GM18907 (cell line): ENCODE data around the gene COPS4.
"Not testable (repeated sequence)": the region's sequence is repeated elsewhere in the genome, so short reads cannot be mapped to it uniquely, and the experiment has no call there.

Source experiments
- ATAC-seq: cut with Tn5 transposase; IDR thresholded peaks from one replicate; pipeline ENCODE4 v1.9.1; 2021; ENCODE audit warnings: mild to moderate bottlenecking, moderate library complexity; ENCODE audit not compliant: unreplicated experiment

Gene COPS4

DNA sequence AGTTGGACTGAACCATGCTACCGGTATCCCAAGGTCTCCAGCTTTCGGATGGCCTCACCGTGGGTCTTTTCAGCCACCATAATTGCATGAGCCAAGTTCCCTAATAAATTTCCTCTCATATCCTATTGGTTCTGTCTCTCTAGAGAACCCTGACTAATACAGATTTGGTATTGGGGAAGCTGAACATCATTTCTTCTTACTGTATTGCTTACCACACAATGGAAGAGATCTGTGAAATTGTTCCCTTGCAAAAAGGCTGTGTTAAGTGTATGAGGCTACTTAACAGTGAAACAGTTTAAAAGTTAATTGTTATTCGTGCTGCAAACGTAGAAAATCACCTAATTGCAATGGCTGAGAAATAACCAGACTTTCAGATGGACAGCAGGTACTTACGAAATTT lies 45.6 kb downstream of the COPS4 start:
- no peak for ATAC-seq

DNA sequence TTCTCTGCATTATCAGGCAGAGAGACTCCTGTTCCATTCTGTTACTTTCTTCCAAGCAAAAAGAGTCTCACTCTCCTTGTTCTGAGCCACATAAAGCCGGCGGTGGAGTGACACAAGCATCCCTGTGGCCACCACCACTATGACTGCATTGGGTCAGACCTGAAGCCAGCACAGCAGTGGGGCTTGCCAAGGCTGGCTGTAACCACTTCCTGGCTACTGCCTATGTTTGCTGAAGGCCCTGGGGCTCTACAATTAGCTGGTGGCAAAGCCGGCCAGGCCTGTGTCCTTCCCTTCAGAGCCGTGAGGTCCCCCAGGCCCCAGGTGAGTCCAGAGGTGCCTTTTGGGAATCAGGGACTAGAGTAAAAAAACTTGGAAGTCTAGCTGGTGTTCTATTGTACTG lies 47.8 kb downstream of the COPS4 start:
- ATAC-seq, result peak; percentile 63

DNA sequence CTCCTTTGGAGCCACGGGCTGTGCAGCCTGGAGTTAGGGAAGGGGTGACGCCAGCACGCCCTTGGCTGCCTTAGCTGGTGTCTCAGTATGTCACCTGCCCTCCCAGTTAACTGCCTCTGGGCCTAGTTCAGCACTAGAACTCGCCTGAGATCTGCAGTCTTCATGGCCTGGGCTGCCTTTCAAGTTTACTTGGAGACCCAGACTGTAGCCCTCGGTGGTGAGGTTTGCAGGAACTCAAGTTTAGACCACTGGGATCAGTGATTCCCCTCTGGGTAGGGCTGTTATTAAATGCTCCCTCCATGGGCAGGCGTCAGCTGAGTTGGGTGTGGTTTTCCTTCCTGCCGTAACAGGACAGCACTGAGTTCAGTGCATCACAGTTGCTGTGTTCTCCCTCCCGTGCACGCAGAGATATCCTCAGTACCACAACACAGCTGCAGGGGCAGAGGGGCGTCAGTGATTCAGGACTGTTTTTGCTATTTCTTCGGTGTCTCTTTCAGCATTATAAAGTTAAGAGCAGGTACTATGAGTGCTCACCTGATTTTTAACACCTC lies 49.0 kb downstream of the COPS4 start:
- ATAC-seq, result peak; percentile 63

DNA sequence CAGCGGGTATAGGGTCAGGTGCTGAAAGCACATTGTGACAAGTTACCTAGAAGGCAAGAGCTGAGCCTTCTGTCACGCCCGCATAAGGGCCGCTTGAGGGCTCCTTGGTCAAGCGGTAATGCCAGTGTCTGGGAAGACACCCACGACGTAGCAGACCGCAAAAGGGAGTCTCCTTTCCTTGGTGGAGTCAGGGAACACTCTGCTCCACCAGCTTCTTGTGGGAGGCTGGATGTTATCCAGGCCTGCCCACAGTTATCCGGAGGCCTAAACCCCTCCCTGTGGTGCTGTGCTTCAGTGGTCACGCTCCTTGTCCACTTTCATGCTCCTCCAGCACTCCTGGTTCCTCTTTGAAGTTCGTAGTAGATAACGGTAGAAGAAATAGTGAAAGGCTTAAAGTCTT lies 50.0 kb downstream of the COPS4 start:
- ATAC-seq, result not testable (repeated sequence)

DNA sequence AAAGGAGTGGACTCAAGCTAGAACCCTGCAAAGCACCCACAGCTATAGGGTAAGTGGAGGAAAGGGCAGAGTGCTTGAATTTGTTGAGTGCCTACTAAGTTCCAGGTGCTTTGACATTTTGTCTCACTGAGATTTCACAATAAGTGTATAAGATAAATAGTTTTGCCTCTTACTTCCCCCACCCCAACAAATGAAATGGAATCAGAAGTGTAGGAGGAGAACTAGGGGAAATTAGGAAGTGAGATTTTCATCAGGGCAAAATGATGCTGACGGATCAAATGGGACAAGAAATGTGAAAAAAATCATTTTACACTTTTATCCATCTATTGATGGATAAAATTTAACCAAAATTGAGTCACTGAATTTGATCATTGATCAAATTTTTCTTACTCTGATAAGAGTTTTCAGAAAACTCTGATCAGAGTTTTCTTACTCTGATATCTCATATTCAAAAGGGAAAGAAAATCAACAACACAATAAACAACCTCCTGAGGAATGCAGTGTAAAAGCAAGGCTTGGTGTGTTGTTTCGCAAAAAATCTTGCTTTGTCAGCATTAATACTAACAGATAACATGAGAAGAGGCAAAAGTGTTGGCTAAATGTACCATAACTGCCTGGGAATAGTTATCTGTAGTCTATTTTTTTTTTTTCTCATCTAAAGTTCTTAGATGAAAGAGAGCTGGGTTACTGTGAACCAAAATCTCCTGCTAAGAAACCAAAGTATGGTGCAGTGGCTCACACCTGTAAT lies 54.6 kb downstream of the COPS4 start:
- ATAC-seq, result no peak

DNA sequence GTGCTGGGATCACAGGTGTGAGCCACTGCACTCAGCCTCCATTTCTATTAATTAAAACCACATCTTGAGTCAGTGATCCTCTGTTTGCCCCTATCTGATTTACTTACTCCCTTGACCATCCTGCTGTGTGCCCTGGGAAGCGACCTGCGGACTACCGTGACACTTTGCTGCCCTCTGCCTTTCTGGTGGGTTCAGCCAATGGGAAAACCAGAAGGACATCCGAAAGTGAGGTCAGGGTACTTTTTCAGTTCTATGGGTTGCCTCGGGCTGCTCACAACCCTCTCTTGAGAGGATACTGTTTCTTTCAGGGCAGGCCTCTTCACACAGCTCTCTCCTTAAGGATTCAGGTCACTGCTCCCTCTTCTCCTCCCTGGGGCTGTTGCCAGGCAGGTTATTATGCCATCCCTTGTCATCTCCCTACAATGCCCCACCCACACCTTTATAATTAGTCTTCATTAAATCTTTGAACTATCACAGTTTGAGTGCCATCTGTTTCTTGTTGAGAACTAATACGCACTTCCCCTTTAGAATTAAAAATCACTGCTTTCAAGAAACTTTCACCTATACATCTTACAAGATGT lies 58.2 kb downstream of the COPS4 start:
- ATAC-seq, result no peak

DNA sequence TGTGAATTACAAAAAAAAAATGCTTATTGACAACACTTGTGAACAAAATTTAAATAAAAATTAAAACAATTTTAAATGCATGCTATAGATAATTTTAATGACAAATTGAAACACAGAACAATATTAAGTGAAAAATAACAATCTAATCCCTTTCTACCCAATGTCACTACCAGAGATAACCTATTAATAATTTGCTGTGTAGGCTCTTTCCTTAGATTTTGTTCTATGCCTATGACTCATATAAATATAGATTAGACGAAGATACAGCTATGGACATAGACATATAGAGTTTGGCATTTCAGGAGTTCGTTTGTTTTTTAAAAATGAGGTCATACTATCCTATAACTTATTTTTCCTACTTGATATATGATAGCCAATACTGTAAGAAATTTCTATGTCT lies 61.4 kb downstream of the COPS4 start:
- ATAC-seq, result no peak

DNA sequence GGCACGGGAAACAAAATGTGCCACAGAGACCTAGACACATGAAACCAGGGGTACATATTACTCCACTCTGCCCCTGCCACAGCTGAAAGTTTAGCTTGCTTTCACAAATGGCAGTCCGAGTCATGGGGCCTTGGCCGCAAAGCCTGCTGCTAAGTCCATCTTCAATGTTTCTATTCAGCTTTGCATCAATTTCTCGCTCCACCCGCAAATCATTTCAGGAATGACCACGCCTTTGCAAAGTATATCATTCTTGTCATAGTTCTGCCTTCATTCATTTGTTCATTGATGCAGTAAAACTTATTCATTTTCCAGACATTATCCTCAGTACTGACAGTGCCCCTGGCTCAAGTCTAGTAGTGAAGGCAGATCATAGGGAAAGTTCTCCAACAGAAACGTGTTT lies 70.0 kb downstream of the COPS4 start:
- ATAC-seq, result no peak

DNA sequence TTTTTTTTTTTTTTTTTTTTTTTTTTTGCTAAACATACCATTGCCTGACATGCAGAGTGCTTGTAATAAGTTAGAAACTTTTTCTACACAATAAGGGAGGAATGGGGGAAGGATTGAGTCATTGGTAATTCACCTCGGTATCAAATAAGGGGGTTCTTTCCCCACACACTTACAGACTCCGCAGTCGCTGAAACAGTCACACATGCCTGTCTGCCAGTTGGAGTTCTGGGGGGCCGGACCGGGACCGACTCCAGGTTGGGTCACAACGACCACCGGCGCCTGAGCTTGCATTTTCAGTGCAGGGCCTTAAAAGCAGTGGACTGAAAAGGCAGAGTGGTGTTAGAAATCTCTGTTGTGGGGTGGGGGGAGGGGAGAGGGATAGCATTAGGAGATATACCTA lies 72.6 kb downstream of the COPS4 start:
- no peak for ATAC-seq

DNA sequence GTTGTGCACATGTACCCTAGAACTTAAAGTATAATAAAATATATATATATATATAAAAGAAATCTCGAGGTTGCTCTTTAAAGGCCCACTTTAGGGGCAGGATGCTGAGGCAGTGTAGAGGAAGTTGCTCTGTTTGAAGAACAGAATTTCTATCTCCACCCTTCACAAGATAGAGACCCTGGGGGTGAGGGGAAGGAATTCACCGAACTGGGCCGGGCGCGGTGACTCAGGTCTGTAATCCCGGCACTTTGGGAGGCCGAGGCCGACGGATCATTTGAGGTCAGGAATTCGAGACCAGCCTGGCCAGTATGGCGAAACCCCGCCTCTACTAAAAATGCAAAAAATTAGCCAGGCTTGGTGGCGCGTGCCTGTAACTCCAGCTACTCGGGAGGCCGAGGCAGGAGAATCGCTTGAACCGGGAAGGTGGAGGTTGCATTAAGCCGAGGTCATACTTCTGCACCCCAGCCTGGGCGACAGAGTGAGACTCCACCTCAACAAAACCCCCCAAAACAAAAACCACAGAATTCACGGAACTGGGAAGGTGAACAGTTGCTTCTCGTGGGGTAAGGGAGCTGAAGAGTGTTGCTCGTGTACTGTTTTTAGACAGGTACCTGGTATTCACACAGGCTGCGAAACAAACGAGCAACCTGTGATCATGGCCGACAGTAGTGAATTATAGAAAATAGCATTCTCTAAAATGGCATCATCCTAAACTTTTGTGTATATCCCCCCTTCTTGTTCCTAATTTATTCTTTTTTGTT lies 73.3 kb downstream of the COPS4 start:
- no peak for ATAC-seq

DNA sequence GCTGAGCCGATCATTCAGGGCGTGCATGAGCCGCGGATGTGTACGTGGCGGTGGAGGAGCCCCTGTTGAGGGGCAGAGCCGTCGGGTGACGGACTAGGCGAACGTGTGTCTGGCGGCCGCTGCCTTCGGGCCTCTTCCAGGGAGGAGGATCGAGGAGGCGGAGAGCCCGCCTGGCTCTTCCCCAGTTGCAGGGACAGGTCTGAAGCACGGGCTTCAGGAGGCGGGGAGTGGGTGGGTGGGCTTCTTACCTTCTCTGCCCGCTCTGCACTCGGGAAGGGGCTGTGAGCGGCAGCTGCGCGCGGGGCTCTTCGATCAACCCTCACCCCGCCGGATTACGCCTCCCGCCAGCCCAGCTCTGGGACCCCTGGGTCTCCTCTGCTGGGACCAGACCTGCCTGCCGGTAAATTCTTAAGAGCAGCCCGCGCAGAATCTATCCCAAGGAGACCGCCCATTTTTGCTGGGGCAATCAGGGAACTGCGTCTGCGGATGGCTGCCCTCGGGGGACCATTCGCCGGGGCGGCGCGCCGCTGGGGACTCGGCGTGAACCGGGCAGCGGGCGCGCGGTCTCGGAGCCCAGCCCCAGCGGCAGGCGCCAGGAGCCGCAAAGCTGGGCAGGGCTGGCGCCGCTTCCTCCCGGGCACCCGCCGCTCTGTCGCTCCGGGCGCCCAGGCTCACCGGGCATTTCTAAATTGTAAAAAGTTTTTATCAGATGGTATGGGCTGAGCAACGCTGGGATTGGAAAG lies 74.7 kb downstream of the COPS4 start:
- ATAC-seq, result peak; percentile 20

DNA sequence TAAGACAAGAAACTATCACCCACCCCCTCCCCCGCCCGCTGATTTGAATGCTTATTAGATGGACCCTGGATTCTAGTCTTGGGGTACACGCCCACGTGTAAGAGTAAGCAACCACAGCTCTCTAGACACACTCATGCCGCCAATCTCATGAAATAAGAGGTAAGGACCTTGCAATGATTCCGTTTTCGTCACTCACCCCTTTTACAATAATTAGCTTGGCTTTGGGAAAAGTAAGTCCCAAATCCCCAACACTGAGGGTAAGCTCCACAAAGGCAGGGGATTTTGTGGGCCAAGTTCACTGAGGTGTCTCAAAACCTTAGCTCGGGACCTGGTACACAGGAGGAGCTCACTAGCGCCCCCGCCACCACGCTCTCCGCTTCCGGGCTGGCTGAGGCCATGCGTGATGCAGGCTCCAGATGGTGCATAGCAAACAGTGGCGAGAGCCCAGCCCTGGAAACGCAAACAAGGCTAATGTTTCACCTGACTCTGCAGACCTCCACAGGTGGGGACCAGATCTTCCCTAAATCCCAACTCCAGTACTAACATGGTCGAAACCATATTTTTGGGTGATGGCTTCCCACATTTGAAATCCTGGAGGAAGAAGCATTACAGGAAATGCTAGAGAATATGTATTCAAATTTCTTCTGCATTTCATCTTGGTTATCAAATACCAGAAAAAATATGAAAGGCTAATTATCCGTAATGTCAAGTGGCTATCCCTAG lies 75.4 kb downstream of the COPS4 start:
- peak; percentile 77 for ATAC-seq

DNA sequence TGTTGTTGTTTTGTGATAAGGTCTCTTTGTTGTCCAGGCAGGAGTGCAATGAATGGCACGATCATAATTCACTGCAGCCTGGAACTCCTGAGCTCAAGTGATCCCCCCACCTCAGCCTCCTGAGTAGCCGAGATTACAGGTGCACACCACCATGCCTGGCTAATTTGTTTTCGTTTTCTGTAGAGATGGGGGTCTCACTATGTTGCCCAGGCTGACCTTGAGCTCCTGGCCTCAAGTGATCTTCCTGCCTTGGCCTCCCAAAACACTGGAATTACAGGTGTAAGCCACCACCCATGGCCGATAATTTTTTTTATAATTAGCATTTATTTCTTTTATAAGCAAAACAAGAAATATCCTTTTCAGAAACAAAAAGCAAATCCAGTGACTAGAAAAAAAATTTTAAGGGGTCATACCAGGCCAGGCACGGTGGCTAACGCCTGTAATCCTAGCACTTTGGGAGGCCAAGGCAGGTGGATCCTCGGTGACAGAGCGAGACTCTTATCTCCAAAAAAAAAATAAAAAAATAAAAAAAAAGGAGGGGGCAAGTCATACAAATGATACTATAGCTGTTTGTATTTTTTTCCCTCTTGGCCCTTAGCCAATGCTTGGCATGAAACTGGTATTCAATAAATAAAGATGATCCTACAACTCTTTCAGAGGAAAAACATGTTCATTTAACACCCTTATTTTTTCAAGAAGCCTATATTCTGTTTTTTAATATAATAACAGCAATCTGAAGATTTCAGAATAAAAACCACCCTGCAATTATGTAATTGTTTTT lies 76.2 kb downstream of the COPS4 start:
- no peak for ATAC-seq

DNA sequence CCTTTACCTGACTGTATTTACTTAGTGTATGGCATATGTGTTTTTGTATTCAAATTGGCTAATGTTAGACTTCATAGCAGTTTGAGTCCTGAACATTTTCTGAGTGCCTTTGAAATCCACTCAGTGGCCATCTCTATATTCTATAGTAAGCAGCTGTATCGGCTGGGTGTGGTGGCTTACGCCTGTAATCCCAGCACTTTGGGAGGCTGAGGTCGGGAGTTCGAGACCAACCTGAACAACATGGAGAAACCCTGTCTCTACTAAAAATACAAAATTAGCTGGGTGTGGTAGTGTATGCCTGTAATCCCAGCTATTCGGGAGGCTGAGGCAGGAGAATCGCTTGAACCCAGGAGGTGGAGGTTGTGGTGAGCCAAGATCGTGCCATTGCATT lies 76.8 kb downstream of the COPS4 start:
- not testable (repeated sequence) for ATAC-seq

DNA sequence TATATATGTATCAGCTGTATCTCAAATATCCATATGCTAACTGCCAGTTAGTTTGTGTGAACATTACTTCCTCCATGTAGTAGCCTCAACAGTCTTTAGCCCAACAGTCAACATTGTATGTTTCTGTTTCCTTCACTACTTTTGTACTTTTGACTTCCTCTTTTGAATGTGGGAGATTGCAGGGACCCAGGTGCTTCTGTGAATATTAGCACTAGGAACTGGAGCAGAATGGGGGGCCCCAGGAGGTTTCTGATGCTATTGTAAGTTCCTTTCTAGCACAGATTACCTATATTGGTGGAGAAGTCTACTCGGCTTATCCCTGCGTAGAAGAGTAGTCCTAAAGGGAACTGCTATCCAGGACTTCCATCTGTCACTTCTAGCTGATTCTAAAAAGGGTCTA lies 77.2 kb downstream of the COPS4 start:
- ATAC-seq, result peak; percentile 40

DNA sequence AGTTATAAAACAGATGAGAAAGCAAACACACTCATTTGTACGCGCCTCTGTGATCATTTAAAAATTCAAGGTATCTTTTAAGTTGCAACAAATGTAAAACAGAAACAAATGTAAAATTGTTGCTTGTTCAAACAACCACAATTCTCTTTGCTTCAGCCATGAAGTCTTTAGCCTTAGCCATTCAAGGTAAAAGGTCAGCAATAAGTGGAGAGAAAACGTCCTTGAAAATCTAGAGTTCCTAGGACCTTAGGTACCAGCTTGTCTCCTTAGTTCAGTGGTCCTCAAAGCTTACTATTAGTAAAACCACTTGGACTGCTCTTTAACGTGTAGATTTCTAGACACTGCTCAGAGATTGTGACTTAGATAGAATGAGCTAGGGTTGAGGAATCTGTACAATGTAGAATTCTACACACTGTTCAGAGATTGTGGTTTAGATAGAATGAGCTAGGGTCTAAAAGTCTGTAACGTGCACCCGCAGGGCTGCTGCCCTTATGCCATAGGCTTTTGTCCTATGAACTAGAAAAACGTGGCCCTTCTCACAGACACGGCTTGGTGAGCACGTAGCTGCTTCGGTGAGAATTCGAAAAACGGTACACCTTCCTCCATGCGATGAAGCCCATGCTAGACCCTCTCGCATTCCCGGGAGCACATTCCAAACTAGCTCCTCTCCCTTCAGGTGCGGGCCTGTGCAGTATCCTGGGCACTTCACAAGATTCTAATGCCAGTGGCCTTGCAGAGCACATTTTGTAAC lies 77.9 kb downstream of the COPS4 start:
- no peak for ATAC-seq

DNA sequence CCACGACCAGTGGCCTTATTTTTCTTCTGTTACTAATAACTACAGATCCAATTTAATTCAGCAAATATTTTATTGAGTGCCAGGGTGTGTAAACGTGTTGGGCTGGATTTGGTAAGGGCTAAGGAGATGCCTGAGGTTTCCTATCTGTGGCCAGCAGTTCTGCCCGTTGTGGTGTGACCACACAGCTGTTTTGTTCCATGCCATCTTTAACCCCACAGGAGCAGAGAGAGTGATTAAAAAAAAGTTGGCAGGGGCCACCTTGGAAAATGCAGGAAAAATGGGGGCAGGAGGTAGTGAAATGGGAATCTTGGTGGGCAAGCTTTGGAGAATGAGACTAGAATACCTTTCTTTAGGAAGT lies 78.4 kb downstream of the COPS4 start:
- ATAC-seq, result no peak

DNA sequence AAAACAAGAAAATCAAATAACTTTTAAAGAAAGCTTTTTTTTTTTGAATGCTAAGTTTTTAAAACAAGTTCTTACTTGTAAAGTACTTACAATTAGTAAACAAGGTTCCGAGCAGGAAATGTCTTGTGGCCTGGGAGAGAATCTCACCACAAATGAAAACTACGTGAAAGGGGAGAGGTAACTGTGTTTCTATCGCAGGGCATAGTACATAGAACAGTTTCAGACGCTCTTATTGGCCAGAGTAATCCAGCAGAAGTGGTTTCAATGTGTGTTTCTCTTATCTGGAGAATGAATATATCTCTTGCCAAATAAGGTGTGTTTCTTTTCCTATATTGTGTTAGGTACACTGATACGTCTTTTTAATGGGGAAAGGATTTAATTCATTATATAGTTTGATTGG lies 79.6 kb downstream of the COPS4 start, which contains the start of gene PLAC8:
TSS of gene PLAC8 (minus strand) at position 154 of the 400 bp plus-strand sequence. CDS start 6,808 bp downstream, outside the sequence.
- peak; percentile 59 for ATAC-seq

DNA sequence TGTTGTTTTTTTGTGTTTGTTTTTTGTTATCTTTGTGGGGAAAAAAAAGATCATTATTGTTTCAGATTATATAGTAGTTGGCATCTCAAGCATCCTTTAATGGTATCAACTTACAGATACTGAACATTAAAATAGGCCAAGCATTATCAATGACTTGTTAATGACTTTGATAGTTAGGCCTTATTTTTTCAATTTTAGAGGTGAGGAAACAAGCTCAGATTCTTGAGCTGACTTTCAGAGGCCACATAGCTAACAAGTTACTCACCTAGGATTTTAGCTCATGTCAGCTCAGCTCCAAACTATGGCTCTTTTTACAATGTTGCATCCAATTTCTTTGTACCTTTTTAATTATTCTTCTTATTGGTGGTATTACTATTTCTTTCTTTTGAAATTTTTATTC lies 80.0 kb downstream of the COPS4 start:
- no peak for ATAC-seq
